Mesendoderm (in vitro differentiated cells): ENCODE results near the gene DISP3.

Experiments
- DNase-seq: peaks from one replicate; pipeline ENCODE4 v3.0.0; 2013
- H2AK5ac ChIP-seq: 2 replicates; pipeline ENCODE4 v1.6.1; 2013; ENCODE audit warnings: low read length, inconsistent platforms
- H2BK120ac ChIP-seq: 2 replicates; pipeline ENCODE4 v1.6.1; 2013; ENCODE audit warnings: low read depth, mild to moderate bottlenecking, low read length, moderate library complexity, mixed read lengths
- H2BK15ac ChIP-seq: replicated peaks from 2 replicates; pipeline ENCODE4 v1.6.1; 2013; ENCODE audit warnings: low read depth, mild to moderate bottlenecking, moderate library complexity
- H2BK5ac ChIP-seq: 2 replicates; pipeline ENCODE4 v1.6.1; 2013; ENCODE audit warnings: low read length, inconsistent platforms
- H3K18ac ChIP-seq: 2 replicates; pipeline ENCODE4 v1.6.1; 2013; ENCODE audit warnings: mild to moderate bottlenecking, low read length, mixed read lengths
- H3K23ac ChIP-seq: one replicate; pipeline ENCODE4 v1.6.1; 2013; ENCODE audit warnings: low read length
- H3K27ac ChIP-seq: 2 replicates; pipeline ENCODE4 v1.5.1; 2013; ENCODE audit warnings: low read depth, mild to moderate bottlenecking, inconsistent platforms, low read length, moderate library complexity
- H3K27me3 ChIP-seq: 2 replicates; pipeline ENCODE4 v1.6.1; 2013; ENCODE audit warnings: low read length, control low read depth, mild to moderate bottlenecking, inconsistent platforms; ENCODE audit not compliant: insufficient read depth, poor library complexity
- H3K36me3 ChIP-seq: 2 replicates; pipeline ENCODE4 v1.6.1; 2013; ENCODE audit warnings: low read length, inconsistent platforms; ENCODE audit not compliant: control insufficient read depth, insufficient read depth
- H3K4ac ChIP-seq: one replicate; pipeline ENCODE4 v1.6.1; 2013; ENCODE audit warnings: low read depth, mild to moderate bottlenecking, low read length, moderate library complexity
- H3K4me1 ChIP-seq: 2 replicates; pipeline ENCODE4 v1.6.1; 2013; ENCODE audit warnings: low read depth, low read length, inconsistent platforms; ENCODE audit not compliant: control insufficient read depth
- H3K4me2 ChIP-seq: 2 replicates; pipeline ENCODE4 v1.6.1; 2013; ENCODE audit warnings: low read length
- H3K4me3 ChIP-seq: 2 replicates; pipeline ENCODE4 v1.5.1; 2013; ENCODE audit warnings: mild to moderate bottlenecking, low read length
- H3K56ac ChIP-seq: one replicate; pipeline ENCODE4 v1.6.1; 2013; ENCODE audit warnings: low read length
- H3K79me1 ChIP-seq: 2 replicates; pipeline ENCODE4 v1.6.1; 2013; ENCODE audit warnings: low read length, inconsistent platforms
- H3K79me2 ChIP-seq: 2 replicates; pipeline ENCODE4 v1.6.1; 2013; ENCODE audit warnings: mild to moderate bottlenecking, low read length; ENCODE audit not compliant: control insufficient read depth, insufficient read depth
- H3K9ac ChIP-seq: 2 replicates; pipeline ENCODE4 v1.6.1; 2013; ENCODE audit warnings: low read length, inconsistent platforms
- H4K5ac ChIP-seq: one replicate; pipeline ENCODE4 v1.6.1; 2013; ENCODE audit warnings: low read length
- H4K8ac ChIP-seq: one replicate; pipeline ENCODE4 v1.6.1; 2013; ENCODE audit warnings: low read depth, mild to moderate bottlenecking, control low read depth, low read length, moderate library complexity
- whole genome bisulfite sequencing: extraction: QIAGEN DNeasy Blood & Tissue Kit; methylation state at CpG from one replicate; pipeline ENCODE4 v1.1.7; 2013; ENCODE audit warnings: low lambda C conversion rate, missing lambda C conversion rate; ENCODE audit not compliant: insufficient coverage; ENCODE audit errors: extremely low coverage; 5-methylcytosine and 5-hydroxymethylcytosine counted together

DISP3 gene

DNA sequence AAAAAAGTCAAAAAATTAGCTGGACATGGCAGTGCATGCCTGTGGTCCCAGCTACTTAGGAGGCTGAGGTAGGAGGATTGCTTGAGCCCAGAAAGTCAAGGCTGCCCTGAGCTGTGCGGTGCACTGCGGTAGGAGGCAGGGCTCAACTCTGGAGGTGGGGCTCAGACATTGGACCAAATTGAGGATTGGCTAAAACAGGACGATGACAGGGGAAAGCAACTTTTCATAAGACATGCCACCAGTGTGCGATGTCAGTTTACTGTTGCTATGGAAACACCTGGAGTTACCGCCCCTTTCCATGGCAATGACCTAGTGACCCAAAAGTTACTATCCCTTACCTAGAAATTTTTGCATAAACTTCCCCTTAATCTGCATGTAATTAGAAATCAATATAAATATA, 85.3 kb downstream of the DISP3 start:
- no peak overlapping the region for H3K4me2 ChIP-seq
- no peaks in the 10 kb centered on the region for H3K36me3 ChIP-seq
- H2AK5ac ChIP-seq: peak overlapping the region; percentile 65
- WGBS: no CpG with 5 or more reads among the region's 5 CpGs
- no peak overlapping the region for H3K4ac ChIP-seq
- no peak overlapping the region for H3K18ac ChIP-seq
- H3K4me1 ChIP-seq: peaks cover 23% of the 10 kb centered on the region
- no peak overlapping the region for H2BK15ac ChIP-seq
- no peak overlapping the region for H4K5ac ChIP-seq
- H3K79me2 ChIP-seq: no peaks in the 10 kb centered on the region
- no peak overlapping the region for H3K23ac ChIP-seq
- H3K4me3 ChIP-seq: no peak overlapping the region
- peak; percentile 73 for DNase-seq
- H2BK120ac ChIP-seq: no peak overlapping the region
- H2BK5ac ChIP-seq: peak overlapping the region; percentile 77
- H4K8ac ChIP-seq: no peak overlapping the region
- no peaks in the 10 kb centered on the region for H3K27me3 ChIP-seq
- no peak overlapping the region for H3K9ac ChIP-seq
- H3K79me1 ChIP-seq: no peaks in the 10 kb centered on the region
- H3K27ac ChIP-seq: peak overlapping the region; percentile 68
- H3K56ac ChIP-seq: peak overlapping the region; percentile 69

DNA sequence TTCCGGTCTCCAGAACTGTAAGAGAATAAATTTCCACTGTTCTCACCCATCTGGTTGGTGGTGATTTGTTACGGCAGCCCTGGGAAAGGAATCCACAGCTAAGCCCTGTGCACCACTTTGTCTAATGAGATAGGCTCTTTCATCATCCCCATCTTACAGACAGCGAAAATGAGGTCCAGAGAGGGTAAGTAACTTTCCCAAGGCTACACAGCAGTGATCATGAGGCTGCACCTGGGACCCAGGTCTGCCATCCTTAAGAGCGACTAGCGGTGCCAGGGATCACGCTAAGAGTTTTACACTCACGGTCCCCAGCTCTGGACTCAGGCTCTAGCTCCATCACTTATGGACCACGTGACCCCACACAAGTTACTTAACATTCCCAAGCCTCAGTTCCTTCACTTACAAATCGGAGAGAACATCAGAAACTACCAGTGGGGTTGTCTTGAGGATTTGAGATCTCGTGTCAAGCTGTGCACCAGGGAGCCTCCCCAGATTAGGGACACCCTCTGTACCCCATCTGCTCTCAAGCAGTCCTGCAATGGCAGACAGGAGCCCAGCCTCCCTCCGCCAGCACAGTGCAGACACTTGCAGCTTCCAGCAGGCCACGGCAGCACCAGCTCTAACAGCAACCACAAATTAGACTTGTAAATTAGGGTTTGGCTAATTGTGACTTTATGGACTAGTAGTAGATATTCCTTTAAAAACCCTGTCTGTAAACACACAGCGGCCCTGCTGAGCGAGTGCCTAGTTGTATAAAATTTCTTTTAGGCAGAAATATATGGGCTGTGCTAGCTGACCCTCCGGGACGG, 87.3 kb downstream of the DISP3 start:
- Histone ChIP-seq H3K27ac (no peak overlapping the region), H3K27me3 (no peaks in the 10 kb centered on the region), H2AK5ac (no peak overlapping the region), H3K4me2 (no peak overlapping the region), H2BK5ac (no peak overlapping the region), H3K9ac (no peak overlapping the region), H3K79me1 (no peaks in the 10 kb centered on the region), H3K18ac (no peak overlapping the region), H3K79me2 (no peaks in the 10 kb centered on the region), H4K8ac (no peak overlapping the region), H3K4ac (no peak overlapping the region), H3K36me3 (no peaks in the 10 kb centered on the region), H3K4me3 (no peak overlapping the region), H3K23ac (no peak overlapping the region), H3K56ac (no peak overlapping the region), H2BK15ac (no peak overlapping the region), H2BK120ac (no peak overlapping the region), H3K4me1 (peaks cover 12% of the 10 kb centered on the region), H4K5ac (no peak overlapping the region)
- no peak for DNase-seq
- no CpG with 5 or more reads among the region's 16 CpGs for WGBS

DNA sequence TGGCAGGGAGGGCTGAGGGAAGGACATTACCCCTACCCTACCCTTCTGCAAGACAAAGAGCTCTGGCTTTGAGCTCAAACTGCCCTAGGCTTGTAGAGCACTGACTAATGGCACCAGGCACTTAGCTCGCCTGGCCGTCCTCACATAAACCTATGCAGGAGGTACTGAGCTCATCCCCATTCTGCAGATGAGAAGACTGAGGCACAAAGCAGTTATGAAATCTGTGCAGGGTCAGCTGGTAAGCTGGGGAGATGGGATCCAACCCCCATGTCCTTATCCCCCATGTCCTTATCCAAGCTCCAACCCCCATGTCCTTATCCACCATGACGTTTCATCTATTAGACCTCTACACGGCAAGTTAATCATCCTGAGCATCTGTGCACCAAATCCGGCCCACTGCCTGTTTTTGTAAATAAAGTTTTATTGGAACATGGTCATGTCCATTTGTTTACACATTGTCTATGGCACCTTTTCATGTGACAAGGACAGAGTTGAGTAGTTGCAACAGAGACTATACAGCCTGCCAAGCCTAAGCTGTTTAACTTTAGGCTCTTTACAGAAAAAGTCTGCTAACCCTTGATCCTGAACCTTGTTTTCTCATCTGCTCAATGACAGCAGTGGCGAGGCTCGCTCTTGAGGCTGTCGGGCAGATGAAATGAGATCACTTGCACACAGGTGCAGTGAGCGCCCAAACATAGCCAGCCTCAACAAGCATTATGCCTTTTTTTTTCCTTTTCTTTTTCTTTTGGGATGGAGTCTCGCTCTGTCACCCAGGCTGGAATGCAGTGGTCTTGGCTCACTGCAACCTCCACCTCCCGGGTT, 88.5 kb downstream of the DISP3 start:
- Histone ChIP-seq H3K9ac (no peak overlapping the region), H3K79me1 (no peaks in the 10 kb centered on the region), H2BK120ac (no peak overlapping the region), H2BK15ac (no peak overlapping the region), H3K4me2 (no peak overlapping the region), H2AK5ac (no peak overlapping the region), H3K4ac (no peak overlapping the region), H3K18ac (no peak overlapping the region), H3K4me3 (no peak overlapping the region), H3K56ac (no peak overlapping the region), H3K27me3 (no peaks in the 10 kb centered on the region), H3K23ac (no peak overlapping the region), H4K5ac (no peak overlapping the region), H3K79me2 (no peaks in the 10 kb centered on the region), H4K8ac (no peak overlapping the region), H2BK5ac (no peak overlapping the region), H3K4me1 (peaks cover 14% of the 10 kb centered on the region), H3K36me3 (no peaks in the 10 kb centered on the region), H3K27ac (no peak overlapping the region)
- no peak for DNase-seq
- WGBS: no CpG with 5 or more reads among the region's 11 CpGs

DNA sequence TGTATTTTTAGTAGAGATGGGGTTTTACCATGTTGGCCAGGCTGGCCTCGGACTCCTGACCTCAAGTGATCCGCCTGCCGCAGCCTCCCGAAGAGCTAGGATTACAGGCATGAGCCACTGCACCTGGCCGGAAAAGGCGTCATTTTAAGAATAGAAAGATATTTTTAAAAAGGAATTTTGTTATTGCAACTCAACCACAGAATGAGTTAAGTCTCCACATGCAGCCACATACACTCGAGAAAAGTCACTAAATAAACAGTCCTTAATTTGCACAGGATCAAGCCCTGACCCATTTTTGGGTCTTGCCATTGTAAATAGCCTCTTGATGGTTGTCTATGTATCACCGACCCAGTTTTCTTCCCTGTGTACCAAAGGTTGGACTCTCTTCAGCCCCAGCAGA, 89.7 kb downstream of the DISP3 start:
- H3K36me3 ChIP-seq: no peaks in the 10 kb centered on the region
- peaks cover 11% of the 10 kb centered on the region for H3K4me1 ChIP-seq
- H2BK15ac ChIP-seq: no peak overlapping the region
- H3K4ac ChIP-seq: no peak overlapping the region
- no peak overlapping the region for H2BK120ac ChIP-seq
- H3K23ac ChIP-seq: no peak overlapping the region
- DNase-seq: no peak
- no CpG with 5 or more reads among the region's 8 CpGs for WGBS
- H2AK5ac ChIP-seq: no peak overlapping the region
- H3K18ac ChIP-seq: no peak overlapping the region
- H3K27me3 ChIP-seq: no peaks in the 10 kb centered on the region
- H4K5ac ChIP-seq: no peak overlapping the region
- H2BK5ac ChIP-seq: no peak overlapping the region
- no peak overlapping the region for H3K4me3 ChIP-seq
- no peak overlapping the region for H3K56ac ChIP-seq
- H3K27ac ChIP-seq: no peak overlapping the region
- no peak overlapping the region for H3K9ac ChIP-seq
- no peak overlapping the region for H4K8ac ChIP-seq
- no peaks in the 10 kb centered on the region for H3K79me2 ChIP-seq
- H3K4me2 ChIP-seq: no peak overlapping the region
- H3K79me1 ChIP-seq: no peaks in the 10 kb centered on the region

DNA sequence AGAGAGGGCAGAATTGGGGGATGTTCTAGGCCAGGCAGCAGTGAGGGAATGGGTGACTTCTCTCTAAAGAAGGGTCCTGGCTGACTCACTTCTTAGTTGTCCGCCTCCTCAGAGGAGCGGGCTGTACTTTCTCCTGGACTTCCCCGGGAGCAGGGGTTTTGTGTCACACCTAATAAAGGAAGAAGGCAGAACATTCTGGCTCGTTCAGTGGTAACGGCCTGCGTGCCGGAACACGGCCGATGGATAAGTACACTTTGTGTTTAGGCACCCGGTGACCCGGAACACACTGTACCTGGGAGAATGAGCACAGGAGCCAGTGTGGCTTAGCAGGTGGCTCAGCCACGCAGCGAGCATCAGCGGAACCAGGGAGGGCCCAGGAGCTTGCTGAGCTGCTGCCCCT, 90.6 kb downstream of the DISP3 start:
- H3K27me3 ChIP-seq: no peaks in the 10 kb centered on the region
- no peak overlapping the region for H2BK120ac ChIP-seq
- no peaks in the 10 kb centered on the region for H3K36me3 ChIP-seq
- H2AK5ac ChIP-seq: no peak overlapping the region
- H4K5ac ChIP-seq: no peak overlapping the region
- H3K23ac ChIP-seq: no peak overlapping the region
- H3K4me2 ChIP-seq: no peak overlapping the region
- H3K4me3 ChIP-seq: no peak overlapping the region
- DNase-seq: no peak
- no peaks in the 10 kb centered on the region for H3K79me1 ChIP-seq
- no peak overlapping the region for H3K27ac ChIP-seq
- no CpG with 5 or more reads among the region's 14 CpGs for WGBS
- no peak overlapping the region for H4K8ac ChIP-seq
- no peak overlapping the region for H3K56ac ChIP-seq
- no peak overlapping the region for H3K9ac ChIP-seq
- peaks cover 3% of the 10 kb centered on the region for H3K4me1 ChIP-seq
- no peaks in the 10 kb centered on the region for H3K79me2 ChIP-seq
- H2BK5ac ChIP-seq: no peak overlapping the region
- no peak overlapping the region for H3K4ac ChIP-seq
- H3K18ac ChIP-seq: no peak overlapping the region
- H2BK15ac ChIP-seq: no peak overlapping the region
